Measurements from ENCODE around the gene GGTA1.

GRCh38 chr9:121548666-121549065 lies 49.0 kb upstream of the GGTA1 start:
- TF ChIP-seq, protein P1, sequence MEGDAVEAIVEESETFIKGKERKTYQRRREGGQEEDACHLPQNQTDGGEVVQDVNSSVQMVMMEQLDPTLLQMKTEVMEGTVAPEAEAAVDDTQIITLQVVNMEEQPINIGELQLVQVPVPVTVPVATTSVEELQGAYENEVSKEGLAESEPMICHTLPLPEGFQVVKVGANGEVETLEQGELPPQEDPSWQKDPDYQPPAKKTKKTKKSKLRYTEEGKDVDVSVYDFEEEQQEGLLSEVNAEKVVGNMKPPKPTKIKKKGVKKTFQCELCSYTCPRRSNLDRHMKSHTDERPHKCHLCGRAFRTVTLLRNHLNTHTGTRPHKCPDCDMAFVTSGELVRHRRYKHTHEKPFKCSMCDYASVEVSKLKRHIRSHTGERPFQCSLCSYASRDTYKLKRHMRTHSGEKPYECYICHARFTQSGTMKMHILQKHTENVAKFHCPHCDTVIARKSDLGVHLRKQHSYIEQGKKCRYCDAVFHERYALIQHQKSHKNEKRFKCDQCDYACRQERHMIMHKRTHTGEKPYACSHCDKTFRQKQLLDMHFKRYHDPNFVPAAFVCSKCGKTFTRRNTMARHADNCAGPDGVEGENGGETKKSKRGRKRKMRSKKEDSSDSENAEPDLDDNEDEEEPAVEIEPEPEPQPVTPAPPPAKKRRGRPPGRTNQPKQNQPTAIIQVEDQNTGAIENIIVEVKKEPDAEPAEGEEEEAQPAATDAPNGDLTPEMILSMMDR (conservative IDR thresholded peaks at IDR 0.05 in 1 of 2, IDR thresholded peaks at IDR 0.05 in 1 of 2; ENCODE audit: low read depth in 1 of 2, low read length in 2 of 2), result no peak
- no peak for TF ChIP-seq EZH2 (IDR thresholded peaks at IDR 0.05; ENCODE audit: low read length, missing control alignments)

Measured in fibroblast of lung (primary cell).